NT2/D1 (cell line): ENCODE measurements around the gene WDR62.

Experiments
- SUZ12 ChIP-seq: IDR thresholded peaks from 2 replicates; pipeline ENCODE4 v1.6.1; 2011; ENCODE audit not compliant: insufficient read length, insufficient read depth; ENCODE audit errors: extremely low read depth
- YY1 ChIP-seq: IDR thresholded peaks from 2 replicates; pipeline ENCODE4 v1.6.1; 2011; ENCODE audit not compliant: insufficient read length, insufficient read depth
- ZNF274 ChIP-seq: IDR thresholded peaks from 2 replicates; pipeline ENCODE4 v1.6.1; 2011; ENCODE audit warnings: mild to moderate bottlenecking, low read depth, low read length

GRCh38 chr19:36081894-36082293 is 27.2 kb downstream of the WDR62 start:
- TF ChIP-seq SUZ12 (no peak), YY1 (no peak), ZNF274 (no peak)
